ENCODE measurements around the gene GPX6.
"Not testable (repeated sequence)": the region's sequence is repeated elsewhere in the genome, so short reads cannot be mapped to it uniquely, and the experiment has no call there.

Gene GPX6

DNA sequence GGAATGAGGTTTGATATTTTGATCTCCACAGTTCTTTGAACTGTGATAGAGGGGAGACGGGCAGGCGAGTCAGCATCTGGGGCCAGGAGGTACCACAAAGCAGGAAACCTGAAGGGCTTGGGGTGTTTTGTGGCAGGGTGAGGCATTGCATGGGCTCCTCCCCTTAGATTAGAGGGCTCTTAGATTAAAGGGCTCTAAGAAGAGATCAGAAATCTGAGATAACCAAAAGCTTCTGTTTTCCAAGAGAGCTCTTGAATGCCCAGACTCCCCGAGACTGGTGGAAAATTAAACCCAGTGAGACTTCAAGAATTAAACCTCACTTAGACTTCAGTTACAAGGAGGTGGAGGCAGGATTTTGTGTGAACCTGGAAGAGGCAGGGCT is 7.6 kb upstream of the GPX6 start:
- DNase-seq, result no peak

DNA sequence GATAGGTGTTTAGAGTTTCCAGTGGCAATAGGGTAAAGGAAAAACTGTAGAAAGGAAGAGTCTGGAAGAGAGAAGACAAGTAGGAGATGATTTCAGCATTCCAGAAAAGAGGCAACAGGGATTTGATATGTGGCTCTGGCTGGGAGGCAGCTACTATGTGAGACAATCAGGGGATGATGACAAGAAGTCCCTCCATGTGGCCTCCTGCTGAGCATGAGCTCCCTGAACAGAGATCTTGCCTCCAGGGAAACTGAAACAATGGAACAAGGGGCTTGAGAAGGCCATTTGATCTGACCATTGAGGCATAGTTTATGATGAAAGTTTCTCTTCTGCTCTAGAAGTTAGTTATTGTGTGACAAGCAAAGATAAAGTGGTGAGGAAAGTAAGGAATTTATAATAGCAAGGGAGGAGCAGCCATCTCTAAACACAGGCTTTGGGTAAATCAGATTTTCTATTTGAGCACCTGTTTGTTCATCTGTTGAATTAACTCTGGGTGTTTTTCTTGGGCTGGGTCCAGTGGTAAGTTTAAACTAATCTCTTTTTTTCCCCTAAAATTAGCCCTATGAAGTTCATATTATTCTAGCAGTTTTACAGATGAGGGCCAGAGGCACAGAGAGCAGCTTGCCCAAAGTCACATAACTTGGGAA is 7.1 kb upstream of the GPX6 start:
- no peak for DNase-seq

DNA sequence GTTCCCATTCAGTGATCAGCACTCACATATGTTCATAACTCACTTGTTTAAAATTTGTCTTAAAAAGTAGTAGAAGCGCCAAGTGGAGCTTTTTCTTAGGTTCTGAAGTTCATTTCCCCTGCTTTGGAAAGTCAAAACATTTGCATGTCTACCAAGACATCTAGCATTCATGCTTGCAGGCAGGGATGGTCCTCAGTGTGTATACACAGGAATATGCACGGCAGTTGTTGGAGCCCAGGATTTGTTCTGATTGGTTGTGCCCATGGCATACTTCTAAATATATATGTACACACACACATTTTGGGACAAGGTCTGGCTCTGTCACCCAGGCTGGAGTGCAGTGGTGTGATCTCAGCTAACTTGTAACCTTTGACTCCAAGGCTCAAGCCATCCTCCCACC is 2.4 kb upstream of the GPX6 start:
- DNase-seq, result no peak

DNA sequence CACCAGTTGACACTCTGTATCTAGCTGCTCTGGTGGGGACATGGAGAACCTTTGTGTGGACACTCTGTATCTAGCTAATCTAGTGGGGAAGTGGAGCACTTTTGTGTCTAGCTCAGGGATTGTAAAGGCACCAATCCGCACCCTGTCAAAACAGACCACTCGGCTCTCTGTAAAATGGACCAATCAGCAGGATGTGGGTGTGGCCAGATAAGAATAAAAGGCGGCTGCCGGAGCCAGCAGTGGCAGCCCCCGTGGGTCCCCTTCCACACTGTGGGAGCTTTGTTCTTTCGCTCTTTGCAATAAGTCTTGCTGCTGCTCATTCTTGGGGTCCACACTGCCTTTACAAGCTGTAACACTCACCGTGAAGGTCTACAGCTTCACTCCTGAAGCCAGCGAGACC is 3.2 kb downstream of the GPX6 start:
- not testable (repeated sequence) for DNase-seq

DNA sequence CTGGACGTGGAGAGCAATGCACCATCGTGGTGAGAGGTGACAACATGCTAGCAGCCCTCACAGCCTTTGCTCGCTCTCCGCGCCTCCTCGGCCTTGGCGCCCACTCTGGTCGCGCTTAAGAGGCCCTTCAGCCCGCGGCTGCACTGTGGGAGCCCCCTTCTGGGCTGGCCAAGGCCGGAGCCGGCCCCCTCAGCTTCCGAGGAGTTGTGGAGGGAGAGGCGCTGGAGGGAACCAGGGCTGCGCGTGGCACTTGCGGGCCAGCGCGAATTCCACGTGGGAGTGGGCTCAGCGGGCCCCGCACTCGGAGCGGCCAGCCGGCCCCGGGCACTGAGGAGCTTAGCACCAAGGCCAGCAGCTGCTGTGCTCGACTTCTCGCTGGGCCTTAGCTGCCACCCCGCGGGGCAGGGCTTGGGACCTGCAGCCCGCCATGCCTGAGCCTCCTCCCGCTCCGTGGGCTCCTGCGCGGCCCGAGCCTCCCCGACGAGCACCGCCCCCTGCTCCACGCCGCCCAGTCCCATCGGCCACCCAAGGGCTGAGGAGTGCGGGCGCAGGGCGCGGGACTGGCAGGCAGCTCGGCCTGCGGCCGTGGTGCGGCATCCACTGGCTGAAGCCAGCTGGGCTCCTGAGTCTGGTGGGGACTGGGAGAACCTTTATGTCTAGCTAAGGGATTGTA is 3.8 kb downstream of the GPX6 start:
- no peak for DNase-seq

DNA sequence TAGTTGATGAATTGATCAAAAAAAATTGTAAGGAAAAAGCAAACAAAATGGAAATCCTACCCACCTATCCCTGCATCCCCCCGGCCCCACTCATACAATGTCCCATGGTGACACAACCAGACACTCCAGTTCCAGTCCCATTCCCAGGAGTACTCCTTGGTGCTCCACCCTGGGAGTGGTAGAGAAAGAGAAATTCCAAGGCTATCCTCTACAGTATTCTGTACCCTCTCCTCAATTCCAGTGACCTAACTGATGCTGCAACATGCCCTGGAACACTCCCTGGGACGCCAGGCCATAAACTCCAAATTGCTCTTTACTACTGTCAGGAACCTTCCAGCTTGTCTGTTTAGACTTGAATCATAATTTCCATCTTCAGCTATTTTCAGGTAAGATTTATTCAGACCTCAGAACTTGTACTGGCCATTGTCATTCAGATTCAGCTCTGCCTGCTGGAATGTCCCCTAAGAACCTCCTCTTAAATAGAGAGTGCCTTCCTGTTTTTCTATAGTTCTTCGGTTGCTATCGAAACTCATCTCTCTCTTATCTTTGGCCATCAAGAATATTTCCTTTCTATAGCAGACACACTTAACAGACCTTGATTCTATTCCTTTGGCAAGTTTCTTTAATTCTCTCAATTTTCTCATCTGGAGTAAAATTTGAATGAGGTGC is 8.7 kb downstream of the GPX6 start:
- DNase-seq, result no peak

DNA sequence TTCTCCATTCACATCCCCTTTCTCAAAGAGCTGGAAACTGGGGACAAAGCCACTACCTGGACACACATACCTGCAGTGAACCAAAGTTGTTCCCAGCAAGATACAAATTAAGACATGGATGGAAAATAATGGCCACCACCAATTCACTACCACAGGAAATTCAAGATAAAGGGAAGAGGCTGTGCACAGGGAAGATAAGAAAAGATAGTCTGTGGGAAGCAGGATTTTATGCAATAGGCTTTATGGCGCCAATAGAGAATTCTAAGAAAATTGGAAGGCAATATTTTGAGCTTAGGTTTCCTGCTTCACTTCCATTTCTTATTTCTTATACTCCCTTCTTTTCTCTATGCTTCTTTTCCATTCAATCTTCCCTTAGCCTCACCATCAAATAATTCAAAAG is 9.9 kb downstream of the GPX6 start:
- DNase-seq, result no peak

DNA sequence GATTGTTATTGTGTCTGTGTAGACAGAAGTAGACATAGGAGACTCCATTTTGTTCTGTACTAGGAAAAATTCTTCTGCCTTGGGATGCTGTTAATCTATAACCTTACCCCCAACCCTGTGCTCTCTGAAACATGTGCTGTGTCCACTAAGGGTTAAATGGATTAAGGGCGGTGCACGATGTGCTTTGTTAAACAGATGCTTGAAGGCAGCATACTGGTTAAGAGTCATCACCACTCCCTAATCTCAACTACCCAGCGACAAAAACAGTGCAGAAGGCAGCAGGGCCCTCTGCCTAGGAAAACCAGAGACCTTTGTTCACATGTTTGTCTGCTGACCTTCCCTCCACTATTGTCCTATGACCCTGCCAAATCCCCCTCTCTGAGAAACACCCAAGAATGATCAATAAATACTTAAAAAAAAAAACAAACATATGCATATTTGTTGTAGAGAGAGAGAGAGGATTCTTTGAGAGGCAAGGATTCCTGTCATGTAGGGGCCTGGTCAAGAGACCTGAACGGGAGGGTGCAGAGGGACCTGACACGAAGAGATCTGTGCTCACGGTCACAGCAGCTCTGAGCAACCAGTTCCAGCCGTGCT is 12.8 kb downstream of the GPX6 start:
- not testable (repeated sequence) for DNase-seq

DNA sequence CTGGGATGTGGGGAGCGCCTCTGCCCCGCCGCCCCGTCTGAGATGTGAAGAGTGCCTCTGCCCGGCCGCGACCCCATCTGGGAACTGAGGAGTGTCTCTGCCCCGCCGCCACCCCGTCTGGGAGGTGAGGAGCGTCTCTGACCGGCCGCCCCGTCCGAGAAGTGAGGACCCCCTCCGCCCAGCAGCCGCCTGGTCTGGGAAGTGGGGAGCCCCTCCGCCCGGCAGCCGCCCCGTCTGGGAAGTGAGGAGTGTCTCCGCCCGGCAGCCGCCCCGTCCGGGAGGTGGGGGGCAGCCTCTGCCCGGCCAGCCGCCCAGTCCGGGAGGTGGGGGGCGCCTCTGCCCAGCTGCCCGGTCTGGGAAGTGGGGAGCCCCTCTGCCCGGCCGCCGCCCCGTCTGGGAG is 13.5 kb downstream of the GPX6 start:
- DNase-seq, result not testable (repeated sequence)

DNA sequence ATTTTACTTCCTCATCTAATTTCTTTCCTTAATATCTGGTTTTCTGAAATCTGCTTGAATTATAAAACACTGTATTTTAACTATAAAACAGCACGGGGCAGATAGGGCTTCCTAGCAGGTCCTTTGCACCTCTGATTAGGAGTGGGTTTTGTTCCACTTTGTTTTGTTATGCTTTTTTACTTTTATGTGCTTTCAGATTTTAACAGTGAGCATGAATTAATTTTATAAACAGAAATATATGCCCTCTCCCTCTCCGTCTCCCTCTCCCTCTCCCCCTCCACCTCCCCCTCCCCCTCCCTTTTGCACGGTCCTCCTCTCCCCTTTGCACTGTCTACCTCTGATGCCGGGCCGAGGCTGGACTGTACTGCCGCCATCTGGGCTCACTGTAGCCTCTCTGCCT is 14.3 kb downstream of the GPX6 start:
- DNase-seq, result no peak

DNA sequence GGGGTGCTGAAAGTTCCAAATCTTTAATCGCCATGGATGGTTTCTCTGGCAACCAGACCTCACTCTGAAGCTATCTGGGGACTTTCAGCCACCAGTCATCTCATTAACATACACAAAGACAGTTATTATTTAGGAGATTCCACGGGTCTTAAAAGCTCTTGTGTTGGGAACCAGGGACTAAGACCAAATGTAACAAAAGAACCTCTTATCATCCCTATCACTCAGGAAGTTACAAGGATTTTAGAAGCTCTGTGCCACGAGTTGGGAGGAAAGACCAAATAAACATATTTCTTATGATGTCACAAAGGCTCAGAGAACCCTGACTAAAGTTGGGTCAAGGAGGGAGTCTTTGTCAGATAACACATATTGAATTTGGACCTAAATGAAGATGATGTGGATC is 17.7 kb downstream of the GPX6 start:
- no peak for DNase-seq

DNA sequence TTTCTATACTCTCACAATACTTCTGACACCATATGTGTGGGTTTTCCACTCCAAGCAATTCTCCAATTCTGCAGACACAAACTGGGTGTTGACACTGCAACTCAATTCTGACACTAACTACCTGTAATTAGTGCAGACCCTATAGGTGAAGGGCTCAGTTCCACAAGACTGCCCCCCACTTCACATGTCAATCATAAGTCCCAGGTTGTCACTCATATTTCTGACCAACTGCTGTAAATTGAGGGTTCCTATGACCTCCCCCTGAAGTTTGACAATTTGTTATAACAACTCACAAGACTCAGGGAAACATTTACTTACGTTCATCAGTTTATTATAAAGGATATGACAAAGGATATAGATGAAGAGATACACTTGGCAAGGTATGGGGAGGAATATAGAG is 18.3 kb downstream of the GPX6 start:
- DNase-seq, result no peak

DNA sequence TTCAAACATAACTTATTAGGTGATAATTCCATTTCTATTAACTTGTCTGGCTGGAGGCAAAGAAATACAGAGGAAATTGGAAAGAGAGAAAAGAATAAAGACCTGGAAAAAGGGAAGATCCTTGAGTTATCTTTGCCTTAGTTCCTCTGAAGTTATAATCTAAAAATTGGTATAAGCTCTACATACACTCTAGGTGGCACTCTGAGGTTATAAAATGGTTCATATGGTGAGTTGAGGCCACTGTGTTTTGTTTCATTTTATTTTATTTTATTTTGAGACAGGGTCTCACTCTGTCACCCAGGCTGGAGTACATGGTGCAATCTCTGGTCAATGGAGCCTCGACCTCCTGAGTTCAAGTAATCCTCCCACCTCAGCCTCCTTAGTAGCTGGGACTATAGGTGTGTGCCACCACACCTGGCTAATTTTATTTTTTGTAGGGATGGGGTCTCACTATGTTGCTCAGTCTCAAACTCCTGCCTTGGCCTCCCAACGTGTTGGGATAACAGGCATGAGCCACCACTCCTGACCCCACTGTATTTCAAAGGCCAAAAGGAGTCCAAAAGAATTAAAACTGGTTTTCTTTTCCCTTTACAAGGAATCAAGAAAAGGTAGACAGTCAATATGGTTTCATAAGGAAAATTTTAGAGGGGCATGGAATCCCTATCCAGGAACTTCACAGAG is 19.4 kb downstream of the GPX6 start:
- no peak for DNase-seq

DNA sequence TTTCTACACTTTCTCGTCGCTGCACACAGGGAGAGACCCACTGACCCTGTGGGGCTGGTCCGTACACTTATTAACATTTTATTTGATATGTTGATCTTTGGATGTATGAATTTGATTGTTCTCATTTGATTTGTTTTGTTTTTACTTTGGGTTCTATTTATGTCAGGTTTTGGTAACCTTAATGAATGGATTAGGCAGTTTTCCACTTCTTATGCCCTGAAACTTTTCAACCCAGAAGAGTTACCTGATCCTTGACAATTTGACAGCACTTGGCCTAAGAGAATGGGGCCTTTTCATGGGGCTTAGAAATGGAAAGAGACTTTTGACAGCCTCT is 23.6 kb downstream of the GPX6 start:
- no peak for DNase-seq

DNA sequence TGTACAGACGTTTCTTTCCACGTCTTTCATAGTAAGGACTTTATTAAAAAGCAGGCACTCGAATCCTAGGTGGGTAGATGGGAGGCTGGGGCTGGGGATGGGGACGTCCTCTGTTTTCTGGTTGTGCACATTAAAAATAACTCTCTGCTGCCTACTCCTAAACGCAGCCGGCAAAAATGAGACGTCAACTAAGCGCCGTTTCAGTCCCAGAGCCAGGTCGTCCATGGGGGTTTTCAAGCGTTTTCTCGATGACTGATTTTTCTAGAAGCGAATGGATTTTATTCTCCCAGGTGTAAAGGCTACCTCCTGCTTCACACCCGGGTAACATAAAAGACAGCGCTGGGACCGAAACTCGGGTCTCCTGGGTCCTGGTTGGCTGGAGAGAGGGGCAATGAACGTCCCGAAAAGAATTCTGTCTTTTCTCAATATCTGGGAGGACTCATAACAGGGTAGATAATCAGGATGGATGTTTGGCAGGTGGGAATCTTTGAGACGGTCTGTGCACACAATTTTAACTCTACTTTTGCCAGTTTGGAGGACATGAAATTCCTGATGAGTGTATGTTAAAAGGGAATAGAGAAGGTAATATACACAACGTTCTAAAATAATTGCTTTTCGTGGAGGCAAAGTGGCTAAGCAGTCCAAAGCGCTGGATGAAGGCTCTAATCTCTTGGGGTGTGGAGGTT is 25.2 kb downstream of the GPX6 start:
- no peak for DNase-seq

DNA sequence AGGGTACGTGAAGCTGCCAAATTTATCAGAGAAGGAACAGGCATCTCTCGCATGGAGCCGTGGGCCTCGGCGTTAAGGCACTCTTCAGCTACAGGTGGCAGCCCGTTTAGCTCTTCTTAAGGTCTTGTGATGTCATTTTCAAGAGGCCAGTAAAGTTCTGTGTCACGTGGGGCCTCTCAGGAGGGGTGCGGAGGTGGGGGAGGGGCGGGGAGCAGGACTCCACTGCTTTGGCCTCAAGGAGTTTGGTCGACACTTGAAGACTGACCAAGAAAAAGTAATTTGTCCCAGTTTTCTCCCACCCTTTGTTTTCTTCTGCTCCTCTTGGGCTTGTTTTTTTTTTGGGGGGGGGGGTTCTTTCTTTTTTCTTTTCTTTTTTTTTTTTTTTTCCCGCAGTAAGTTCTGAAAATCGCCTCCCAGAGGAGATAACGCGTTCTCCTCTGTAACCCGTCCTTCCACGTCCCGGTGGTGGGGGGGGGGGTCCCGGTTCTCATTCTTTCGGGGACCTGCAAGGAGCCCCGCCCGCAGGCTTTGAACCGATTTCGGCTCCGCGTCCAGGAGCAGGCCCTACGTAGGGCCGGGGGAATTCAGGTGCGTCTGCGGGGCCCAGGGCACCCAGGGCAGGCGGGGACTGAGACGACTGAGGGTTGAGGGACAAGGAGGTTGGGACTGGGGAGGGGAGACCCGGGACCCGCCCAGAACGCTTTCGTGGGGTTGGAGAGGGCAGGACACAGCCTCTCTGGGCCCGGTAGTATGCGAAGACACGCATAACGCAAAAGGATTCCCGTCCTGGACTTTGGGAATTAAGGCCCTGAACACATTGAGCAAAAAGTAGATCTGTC is 26.0 kb downstream of the GPX6 start:
- DNase-seq, result no peak

DNA sequence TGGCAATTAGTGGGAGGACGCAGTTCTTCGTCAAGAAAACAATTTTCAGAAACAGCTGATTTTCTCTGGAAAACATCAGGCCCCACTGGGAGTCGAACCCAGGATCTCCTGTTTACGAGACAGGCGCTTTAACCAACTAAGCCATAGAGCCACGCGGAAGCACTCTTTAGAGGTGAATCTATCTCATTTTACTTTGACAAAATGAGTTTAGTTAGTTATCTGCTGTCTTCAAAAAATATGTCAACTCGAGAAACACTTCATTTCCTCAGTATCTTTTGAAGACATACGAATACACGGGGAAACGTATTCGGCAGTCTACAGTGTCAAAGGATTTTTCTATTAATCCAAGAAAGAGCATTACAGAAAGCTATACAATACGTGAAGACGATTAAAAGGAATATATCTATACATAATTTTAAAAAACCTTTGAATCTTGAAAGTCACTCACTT is 26.7 kb downstream of the GPX6 start:
- no peak for DNase-seq

DNA sequence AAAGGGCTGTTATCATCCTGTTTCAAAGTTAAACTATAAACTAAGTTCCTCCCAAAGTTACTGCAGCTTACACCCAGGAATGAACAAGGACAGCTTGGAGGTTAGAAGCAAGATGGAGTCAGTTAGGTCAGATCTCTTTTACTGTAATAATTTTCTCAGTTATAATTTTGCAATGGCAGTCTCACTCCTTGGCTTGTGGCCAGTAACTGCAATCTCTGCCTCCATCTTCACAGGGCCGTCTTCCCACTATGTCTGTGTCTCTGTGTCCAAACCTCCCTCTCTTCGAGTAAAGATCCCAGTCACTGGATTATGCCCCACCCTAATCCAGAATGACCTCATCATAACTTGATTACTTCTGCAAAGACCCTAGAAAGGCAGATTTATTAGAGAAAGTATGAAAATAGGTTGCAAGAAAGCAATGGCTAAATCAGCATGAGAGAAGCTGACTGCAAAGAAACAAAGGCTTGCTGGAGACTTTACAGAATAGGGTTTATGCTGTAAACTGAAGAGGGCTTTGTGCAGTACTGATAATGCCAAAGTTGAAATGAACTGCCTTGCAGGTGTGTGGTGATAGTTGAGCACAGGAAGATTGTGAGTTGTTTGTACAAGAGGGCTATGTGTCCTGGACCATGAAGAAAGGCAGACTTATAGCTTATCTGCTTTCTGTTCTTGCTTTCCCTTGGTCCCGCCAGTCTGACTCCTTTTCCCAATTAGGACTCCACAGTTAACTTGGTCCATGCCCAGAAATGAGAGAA is 28.4 kb downstream of the GPX6 start:
- DNase-seq, result no peak

DNA sequence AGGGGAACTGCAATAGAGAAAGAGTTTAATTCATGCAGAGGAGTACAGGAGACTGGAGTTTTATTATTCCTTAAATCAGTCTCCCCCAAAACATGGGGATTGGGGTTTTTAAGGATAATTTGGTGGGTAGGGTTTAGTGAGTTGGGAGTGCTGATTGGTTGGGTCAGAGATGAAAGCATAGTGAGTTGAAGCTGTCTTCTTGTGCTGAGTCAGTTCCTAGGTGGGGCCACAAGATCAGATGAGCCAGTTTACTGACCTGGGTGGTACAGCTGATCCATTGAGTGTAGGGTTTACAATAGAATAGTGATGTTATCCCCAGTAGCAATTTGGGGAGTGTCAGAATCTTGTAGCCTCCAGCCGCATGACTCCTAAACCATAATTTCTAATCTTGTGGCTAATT is 29.1 kb downstream of the GPX6 start:
- no peak for DNase-seq

DNA sequence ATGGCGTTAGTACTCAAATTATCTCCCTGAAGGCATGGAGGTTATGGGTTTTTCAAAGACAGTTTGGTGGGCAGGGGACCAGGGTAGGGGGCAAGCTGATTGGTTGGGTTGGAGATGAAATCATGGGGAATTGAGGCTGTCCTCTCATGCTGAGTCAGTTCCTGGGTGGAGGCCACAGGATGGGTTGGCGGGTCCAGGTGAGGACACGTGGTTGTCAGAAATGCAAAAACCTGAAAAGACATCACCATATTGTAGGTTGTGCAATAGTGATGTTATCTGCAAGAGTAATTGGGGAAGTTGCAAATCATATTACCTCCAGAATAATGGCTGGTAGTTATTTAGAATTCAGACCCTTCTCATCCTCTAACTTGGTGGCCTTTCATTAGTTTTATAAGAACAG is 30.1 kb downstream of the GPX6 start:
- DNase-seq, result no peak

DNA sequence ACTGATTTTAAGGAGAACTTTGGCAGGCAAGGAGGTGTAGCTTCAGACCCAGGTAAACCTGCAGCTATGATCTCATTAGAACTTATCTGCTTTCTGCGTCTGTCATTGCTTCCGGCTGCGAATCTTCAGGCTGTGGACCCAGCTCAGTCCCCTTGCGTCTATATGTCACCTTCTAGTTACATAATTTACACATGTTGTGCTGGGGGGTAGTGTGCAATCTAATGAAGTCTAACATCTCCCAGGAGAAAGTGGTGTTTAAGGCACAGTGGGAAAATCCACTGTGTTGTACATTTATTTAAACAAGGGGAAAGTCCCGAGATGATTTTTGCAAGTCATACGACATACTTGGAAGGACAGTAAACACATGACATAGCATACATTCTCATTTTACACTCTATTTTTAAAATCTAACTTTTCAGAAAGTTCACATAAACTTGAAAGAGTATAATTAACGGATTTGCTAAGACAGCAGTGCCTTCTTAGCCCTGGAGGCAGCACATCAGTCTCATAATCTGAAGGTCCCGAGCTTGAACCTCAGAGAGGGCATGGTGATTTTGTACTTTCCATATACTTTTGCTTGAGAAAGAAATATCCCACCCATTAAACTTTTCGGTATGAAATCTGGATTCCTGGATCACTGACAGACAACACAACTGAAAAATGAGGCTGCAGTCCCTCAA is 35.2 kb downstream of the GPX6 start:
- no peak for DNase-seq
